Central memory CD4-positive, alpha-beta T cell (primary cell): Measurements from ENCODE around the gene SLC35E1.
"Not testable (repeated sequence)": the region's sequence is repeated elsewhere in the genome, so short reads cannot be mapped to it uniquely, and the experiment has no call there.

ENCODE experiments used
- DNase-seq: peaks from one replicate; pipeline ENCODE4 v3.0.0; 2022

Gene SLC35E1

GRCh38 chr19:16581145-16581970, 9.1 kb upstream of the SLC35E1 start:
- no peak for DNase-seq

GRCh38 chr19:16579381-16579780, 7.2 kb upstream of the SLC35E1 start:
- DNase-seq = no peak

GRCh38 chr19:16577531-16577985, 5.3 kb upstream of the SLC35E1 start:
- no peak for DNase-seq

- DNase-seq = no peak
Measured at GRCh38 chr19:16576690-16577530, 4.7 kb upstream of the SLC35E1 start.

GRCh38 chr19:16575861-16576689, 3.9 kb upstream of the SLC35E1 start:
- no peak for DNase-seq

- DNase-seq = no peak
Measured at GRCh38 chr19:16575282-16575681, 3.1 kb upstream of the SLC35E1 start.

GRCh38 chr19:16573925-16574324, 1.7 kb upstream of the SLC35E1 start:
- DNase-seq = no peak

GRCh38 chr19:16573296-16573695, 1.1 kb upstream of the SLC35E1 start:
- no peak for DNase-seq

GRCh38 chr19:16571822-16572331, 338 bp downstream of the SLC35E1 start:
- DNase-seq = no peak

- no peak for DNase-seq
Measured at GRCh38 chr19:16571283-16571682, 932 bp downstream of the SLC35E1 start.

- no peak for DNase-seq
Measured at GRCh38 chr19:16569609-16570320, 2.5 kb downstream of the SLC35E1 start.

GRCh38 chr19:16566702-16567101, 5.5 kb downstream of the SLC35E1 start:
- no peak for DNase-seq

GRCh38 chr19:16566161-16566560, 6.1 kb downstream of the SLC35E1 start:
- peak; percentile 94 for DNase-seq

GRCh38 chr19:16564842-16565241, 7.4 kb downstream of the SLC35E1 start:
- no peak for DNase-seq

- DNase-seq = no peak
Measured at GRCh38 chr19:16562608-16563025, 9.6 kb downstream of the SLC35E1 start.

- no peak for DNase-seq
Measured at GRCh38 chr19:16561382-16561781, 10.8 kb downstream of the SLC35E1 start.

- DNase-seq = no peak
Measured at GRCh38 chr19:16559780-16560276, 12.4 kb downstream of the SLC35E1 start.

GRCh38 chr19:16554776-16555175, 17.4 kb downstream of the SLC35E1 start:
- DNase-seq = no peak

GRCh38 chr19:16551902-16552301, 20.3 kb downstream of the SLC35E1 start:
- DNase-seq = not testable (repeated sequence)

- no peak for DNase-seq
Measured at GRCh38 chr19:16548956-16549355, 23.3 kb downstream of the SLC35E1 start.

GRCh38 chr19:16544473-16545231, 27.6 kb downstream of the SLC35E1 start:
- peak; percentile 10 for DNase-seq
